AG04450 (cell line): ENCODE results near the gene EHMT1. TPM values are rescaled to one million over a fixed set of nuclear protein-coding genes. Genes with fewer than 3 reads are reported as not detected.

Experiments used
- CTCF ChIA-PET: fragments of 300-600, 350-600 bp; formaldehyde crosslinking; extraction: SDS; loops from one replicate; lab custom pipeline; 2022; ENCODE audit warnings: antibody characterized with exemption, inconsistent platforms; lab: Charles Lee
- POLR2A ChIA-PET: fragments of 350-600 bp; formaldehyde crosslinking; extraction: SDS; loops from one replicate; lab custom pipeline; 2021; ENCODE audit warnings: antibody characterized with exemption, inconsistent platforms; lab: Yijun Ruan, JAX
- DNase-seq: peaks from one replicate; pipeline ENCODE4 v3.0.0-alpha.2; 2011; ENCODE audit warnings: low read depth, low spot score
- H3K27ac ChIP-seq: one replicate; pipeline ENCODE4 v1.5.1; 2012; ENCODE audit warnings: low read depth, low read length, control low read depth
- H3K27me3 ChIP-seq: one replicate; pipeline ENCODE4 v1.6.0; 2012; ENCODE audit warnings: low read length; ENCODE audit not compliant: control insufficient read depth, insufficient read depth
- H3K4me3 ChIP-seq: 2 replicates; pipeline ENCODE4 v1.5.1; 2011; ENCODE audit warnings: mild to moderate bottlenecking, low read depth, low read length, control low read depth
- H3K9me3 ChIP-seq: 2 replicates; pipeline ENCODE4 v1.5.1; 2012; ENCODE audit warnings: low read length; ENCODE audit not compliant: control insufficient read depth, insufficient read depth
- polyA plus RNA-seq: library from polyadenylated mRNA; depleted of rRNA; stranded (reverse); fragments of >200 nt; gene quantifications from 2 replicates; pipeline ENCODE4 v1.2.3, GENCODE V29; 2011
- TF ChIP-seq, protein P1 (sequence below): IDR thresholded peaks from 2 replicates; pipeline ENCODE4 v1.5.1; 2011; ENCODE audit warnings: low read depth, low read length, control low read depth, inconsistent platforms

Gene EHMT1
- polyA plus RNA-seq, 1 experiment = 26.1 TPM

DNA sequence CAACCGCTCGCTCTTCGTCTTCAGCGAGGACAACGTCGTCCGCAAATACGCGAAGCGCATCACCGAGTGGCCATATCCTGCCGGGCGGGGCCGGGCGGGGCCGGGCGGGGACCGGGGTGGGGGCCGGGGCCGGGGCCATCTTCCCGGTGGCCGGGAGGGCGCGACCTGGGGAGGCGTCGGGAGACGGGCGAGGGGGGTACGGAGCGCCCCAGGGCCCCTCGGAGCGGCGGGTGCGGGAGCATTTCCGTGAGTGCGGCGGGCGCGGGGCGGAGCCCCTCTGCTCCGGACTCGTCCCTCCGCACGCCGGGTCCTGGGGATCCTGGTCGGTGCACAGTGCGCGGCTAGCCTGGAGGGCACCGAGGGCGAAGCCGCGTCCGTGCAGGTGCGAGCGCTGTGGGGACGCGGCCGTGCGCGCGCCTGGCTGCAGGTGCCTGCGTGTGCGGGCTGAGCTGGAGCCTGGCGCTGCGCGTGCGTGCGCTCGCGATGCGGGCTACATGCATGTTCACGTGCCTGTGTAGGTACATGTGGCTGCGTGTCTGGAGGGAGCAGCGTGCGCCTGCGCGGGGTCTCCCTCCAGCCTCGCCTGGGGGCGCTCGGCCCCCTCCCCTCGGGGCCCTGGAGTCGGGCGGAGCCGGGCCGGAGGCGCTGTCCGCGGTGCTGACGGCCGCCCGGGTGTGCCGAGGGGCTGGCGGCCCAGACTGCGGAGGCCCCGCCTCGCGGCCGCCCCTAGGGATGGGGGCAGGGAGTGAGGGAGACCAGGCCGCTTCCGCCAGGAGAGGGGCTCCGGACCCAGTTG lies 259.5 kb downstream of the EHMT1 start:
- CTCF ChIA-PET = no interaction called here
- POLR2A ChIA-PET = no interaction called here
- peak overlapping the region; percentile 17; the same call in 1 of the 2 replicates for H3K4me3 ChIP-seq

GRCh38 chr9:137879052-137879451 lies 260.2 kb downstream of the EHMT1 start:
- Histone ChIP-seq H3K27me3 (peaks cover 2% of the 10 kb centered on the region), H3K27ac (no peak overlapping the region), H3K4me3 (no peak overlapping the region), H3K9me3 (peaks cover 47% of the 10 kb centered on the region; the same call in 1 of the 2 replicates)
- POLR2A ChIA-PET = no interaction called here
- no peak for DNase-seq
- CTCF ChIA-PET = no interaction called here
- TF ChIP-seq, protein P1, sequence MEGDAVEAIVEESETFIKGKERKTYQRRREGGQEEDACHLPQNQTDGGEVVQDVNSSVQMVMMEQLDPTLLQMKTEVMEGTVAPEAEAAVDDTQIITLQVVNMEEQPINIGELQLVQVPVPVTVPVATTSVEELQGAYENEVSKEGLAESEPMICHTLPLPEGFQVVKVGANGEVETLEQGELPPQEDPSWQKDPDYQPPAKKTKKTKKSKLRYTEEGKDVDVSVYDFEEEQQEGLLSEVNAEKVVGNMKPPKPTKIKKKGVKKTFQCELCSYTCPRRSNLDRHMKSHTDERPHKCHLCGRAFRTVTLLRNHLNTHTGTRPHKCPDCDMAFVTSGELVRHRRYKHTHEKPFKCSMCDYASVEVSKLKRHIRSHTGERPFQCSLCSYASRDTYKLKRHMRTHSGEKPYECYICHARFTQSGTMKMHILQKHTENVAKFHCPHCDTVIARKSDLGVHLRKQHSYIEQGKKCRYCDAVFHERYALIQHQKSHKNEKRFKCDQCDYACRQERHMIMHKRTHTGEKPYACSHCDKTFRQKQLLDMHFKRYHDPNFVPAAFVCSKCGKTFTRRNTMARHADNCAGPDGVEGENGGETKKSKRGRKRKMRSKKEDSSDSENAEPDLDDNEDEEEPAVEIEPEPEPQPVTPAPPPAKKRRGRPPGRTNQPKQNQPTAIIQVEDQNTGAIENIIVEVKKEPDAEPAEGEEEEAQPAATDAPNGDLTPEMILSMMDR = no peak

More for the DNA sequence above, 259.5 kb downstream of the EHMT1 start:
- H3K9me3 ChIP-seq = peaks cover 47% of the 10 kb centered on the region; the same call in 1 of the 2 replicates
- H3K27ac ChIP-seq = no peak overlapping the region
- DNase-seq = no peak
- H3K27me3 ChIP-seq = peaks cover 2% of the 10 kb centered on the region
- TF ChIP-seq, protein P1 = no peak

DNA sequence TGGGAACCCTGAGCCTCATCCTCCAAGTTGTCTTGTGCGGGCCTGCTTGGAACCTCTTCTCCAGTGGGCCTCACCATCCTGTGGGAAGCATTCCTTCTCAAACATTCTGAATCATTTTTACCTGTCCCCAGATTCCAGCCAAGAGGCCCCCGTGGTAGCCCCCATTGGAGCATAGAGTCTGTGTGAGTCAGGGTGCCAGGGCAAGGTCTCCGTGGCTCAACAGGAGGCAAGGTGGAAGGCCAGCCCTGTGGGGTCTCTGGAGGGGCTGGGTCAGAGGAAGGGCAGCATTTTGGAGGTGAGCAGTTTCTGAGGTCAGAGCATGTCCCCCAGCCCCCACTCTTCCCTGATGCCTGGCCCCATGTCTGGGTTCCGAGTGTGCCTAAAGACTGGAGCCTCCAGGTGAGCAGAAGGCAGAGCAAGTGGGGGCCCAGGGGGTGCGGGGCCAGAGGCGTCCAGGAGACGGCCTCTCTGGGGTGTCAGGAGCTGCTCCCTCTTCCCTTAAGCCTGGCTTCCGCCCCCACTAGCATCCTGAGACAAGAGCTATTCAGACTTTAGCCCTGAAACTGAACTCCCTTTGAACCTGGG lies 260.9 kb downstream of the EHMT1 start:
- H3K9me3 ChIP-seq = peaks cover 47% of the 10 kb centered on the region; the same call in 1 of the 2 replicates
- CTCF ChIA-PET = no interaction called here
- TF ChIP-seq, protein P1 = no peak

GRCh38 chr9:137880160-137880975 lies 261.6 kb downstream of the EHMT1 start:
- ChIA-PET POLR2A (no interaction called here), CTCF (no interaction called here)
- no peak for DNase-seq
- Histone ChIP-seq H3K27ac (no peak overlapping the region), H3K4me3 (no peak overlapping the region), H3K27me3 (peaks cover 2% of the 10 kb centered on the region), H3K9me3 (peaks cover 46% of the 10 kb centered on the region; the same call in 1 of the 2 replicates)
- TF ChIP-seq, protein P1 = no peak

More for the DNA sequence above, 260.9 kb downstream of the EHMT1 start:
- H3K27me3 ChIP-seq = peaks cover 2% of the 10 kb centered on the region
- no peak for DNase-seq
- H3K4me3 ChIP-seq = no peak overlapping the region
- POLR2A ChIA-PET = no interaction called here
- H3K27ac ChIP-seq = no peak overlapping the region
